Bronchial epithelial cell (primary cell): ENCODE results near the gene NOL4. TPM values are rescaled to one million over a fixed set of nuclear protein-coding genes. Genes with fewer than 3 reads are reported as not detected.
A peak's percentile ranks its signal among the peaks of the same experiment; 100 is the strongest.
"Not testable (repeated sequence)": the region's sequence is repeated elsewhere in the genome, so short reads cannot be mapped to it uniquely, and the experiment has no call there.

Source experiments
- DNase-seq: peaks from one replicate; pipeline ENCODE4 v3.0.0-alpha.2; 2010; ENCODE audit warnings: low read depth
- FAIRE-seq: peaks from 2 replicates; lab custom pipeline; 2011; peaks lifted over from hg19 to GRCh38; lab: Jason Lieb, UNC
- H3K27me3 ChIP-seq: 2 replicates; pipeline ENCODE4 v1.5.1; 2011; ENCODE audit warnings: low read length; ENCODE audit not compliant: control insufficient read depth, insufficient read depth
- H3K36me3 ChIP-seq: 2 replicates; pipeline ENCODE4 v1.5.1; 2011; ENCODE audit warnings: low read length; ENCODE audit not compliant: control insufficient read depth, insufficient read depth
- H3K4me3 ChIP-seq: 2 replicates; pipeline ENCODE4 v1.5.1; 2011; ENCODE audit warnings: mild to moderate bottlenecking, low read depth, low read length, control low read depth
- total RNA-seq: library from RNA; depleted of rRNA; stranded (reverse); fragments of >200 nt; gene quantifications from 2 replicates; pipeline ENCODE4 v1.2.1, GENCODE V29; 2014
- TF ChIP-seq, protein P1 (sequence below): IDR thresholded peaks from 2 replicates; pipeline ENCODE4 v1.5.1; 2011; ENCODE audit warnings: mild to moderate bottlenecking, moderate library complexity, low read length, control low read depth, inconsistent platforms; ENCODE audit not compliant: insufficient read depth, severe bottlenecking

NOL4 gene
- total RNA-seq: not detected in 2 replicates

DNA sequence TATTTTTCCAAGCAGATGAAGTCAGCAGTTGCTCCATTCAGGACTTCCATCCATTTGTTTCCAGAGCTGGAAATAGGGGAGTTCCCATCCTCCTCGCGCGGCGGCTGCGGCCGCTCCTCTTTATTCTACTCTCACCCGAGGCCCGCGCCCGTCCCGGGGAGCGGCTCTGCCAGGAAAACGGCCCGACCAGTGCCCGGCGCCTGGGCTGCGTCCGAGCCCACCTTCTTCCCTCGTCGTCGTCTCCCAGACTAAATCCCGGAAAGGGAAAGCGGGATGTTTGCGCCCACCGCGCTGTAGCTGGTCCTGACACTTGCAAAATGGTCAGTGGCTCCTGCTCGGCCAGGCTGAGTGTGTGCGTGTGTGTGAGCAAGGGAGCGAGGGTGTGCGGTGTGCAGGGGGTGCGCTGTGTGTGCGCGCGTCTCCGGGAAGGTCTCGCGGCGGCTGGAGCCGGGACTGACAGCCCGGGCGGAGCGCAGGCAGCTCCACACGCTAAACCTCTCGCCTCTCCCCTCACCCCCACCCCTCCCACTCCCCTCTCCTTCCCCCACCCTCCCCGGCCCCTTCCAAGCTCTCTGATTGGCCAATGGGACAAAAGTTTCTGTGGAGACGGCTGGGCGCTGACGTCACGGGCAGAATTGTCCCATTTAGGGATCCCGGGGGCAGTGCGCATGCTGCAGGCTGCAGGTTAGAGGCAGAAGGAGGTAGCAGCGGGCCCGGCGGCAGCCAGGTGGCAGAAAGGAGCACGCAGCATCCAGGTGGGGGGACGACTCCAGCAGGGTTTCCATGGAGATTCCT is at the start of gene NOL4:
Gene NOL4, minus strand, starts transcription at position 491 of the 795 bp plus-strand sequence. CDS start 1,660 bp downstream, outside the sequence.
- no peak for FAIRE-seq
- H3K27me3 ChIP-seq: peaks cover 28% of the 10 kb centered on the region

DNA sequence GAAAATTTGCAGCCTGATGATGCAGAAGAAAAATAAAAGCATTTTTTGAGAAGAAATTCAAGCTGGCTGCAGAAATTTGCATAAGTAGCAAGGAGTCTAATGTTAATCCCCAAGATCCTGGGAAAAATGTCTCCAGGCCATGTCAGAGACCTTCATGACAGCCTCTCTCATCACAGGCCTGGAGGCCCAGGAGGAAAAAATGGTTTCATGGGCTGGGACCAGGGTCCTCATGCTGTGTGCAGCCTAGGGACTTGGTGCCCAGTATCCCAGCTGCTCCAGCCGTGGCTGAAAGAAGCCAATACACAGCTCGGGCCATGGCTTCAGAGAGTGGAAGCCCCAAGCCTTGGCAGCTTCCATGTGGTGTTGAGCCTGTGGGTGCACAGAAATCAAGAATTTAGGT is 41.3 kb upstream of the NOL4 start:
- DNase-seq, FAIRE-seq, H3K27me3 ChIP-seq, H3K36me3 ChIP-seq, H3K4me3 ChIP-seq: not testable (repeated sequence)

More for the DNA sequence above, at the start of gene NOL4:
- Histone ChIP-seq H3K4me3 (peak within 1 kb of the TSS; percentile 31), H3K36me3 (no peaks in the 10 kb centered on the region)
- DNase-seq: peak; percentile 34
- TF ChIP-seq, protein P1, sequence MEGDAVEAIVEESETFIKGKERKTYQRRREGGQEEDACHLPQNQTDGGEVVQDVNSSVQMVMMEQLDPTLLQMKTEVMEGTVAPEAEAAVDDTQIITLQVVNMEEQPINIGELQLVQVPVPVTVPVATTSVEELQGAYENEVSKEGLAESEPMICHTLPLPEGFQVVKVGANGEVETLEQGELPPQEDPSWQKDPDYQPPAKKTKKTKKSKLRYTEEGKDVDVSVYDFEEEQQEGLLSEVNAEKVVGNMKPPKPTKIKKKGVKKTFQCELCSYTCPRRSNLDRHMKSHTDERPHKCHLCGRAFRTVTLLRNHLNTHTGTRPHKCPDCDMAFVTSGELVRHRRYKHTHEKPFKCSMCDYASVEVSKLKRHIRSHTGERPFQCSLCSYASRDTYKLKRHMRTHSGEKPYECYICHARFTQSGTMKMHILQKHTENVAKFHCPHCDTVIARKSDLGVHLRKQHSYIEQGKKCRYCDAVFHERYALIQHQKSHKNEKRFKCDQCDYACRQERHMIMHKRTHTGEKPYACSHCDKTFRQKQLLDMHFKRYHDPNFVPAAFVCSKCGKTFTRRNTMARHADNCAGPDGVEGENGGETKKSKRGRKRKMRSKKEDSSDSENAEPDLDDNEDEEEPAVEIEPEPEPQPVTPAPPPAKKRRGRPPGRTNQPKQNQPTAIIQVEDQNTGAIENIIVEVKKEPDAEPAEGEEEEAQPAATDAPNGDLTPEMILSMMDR: peak; percentile 72

DNA sequence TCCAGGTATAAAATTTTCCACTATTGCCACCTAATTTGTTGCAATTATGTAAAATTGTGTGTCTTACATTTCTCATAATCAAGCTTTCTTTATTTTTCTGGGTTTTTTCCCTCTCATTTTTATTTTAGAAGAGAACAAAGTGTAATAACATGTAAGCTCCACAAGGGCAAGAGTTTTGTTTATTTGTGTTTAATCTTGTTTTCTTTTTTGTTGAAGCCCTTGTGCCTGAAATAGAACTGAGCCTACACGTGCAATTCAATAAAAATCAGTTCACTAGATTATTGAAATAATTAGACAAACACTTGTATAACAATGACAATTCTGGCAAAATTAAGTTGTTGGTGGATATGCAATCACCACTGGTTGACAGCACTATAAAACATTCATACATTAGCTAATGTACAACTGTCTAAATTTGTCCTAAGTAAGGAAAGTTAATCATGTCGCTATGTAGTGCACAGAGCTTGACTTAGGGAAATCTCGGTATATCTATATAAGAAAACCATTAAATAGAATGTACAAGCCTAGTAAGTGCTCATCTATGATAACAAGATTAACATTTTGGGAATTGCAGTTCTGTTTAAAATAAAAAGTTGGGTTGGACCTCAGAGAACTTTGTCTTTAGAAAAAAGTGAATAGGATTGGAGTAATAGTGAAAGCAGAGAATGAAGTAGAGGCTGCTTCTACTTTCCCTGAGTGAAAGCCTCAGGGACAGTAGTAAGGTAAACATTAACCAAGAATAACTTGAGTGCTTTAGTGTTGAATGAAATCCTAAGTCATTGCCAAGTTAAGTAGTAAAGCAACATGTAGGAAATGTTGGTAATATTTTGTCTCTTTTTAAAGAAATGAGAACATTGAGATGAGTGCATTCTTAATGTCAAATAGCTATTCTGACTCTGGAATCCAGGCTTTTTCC is 37.4 kb upstream of the NOL4 start:
- FAIRE-seq: no peak

DNA sequence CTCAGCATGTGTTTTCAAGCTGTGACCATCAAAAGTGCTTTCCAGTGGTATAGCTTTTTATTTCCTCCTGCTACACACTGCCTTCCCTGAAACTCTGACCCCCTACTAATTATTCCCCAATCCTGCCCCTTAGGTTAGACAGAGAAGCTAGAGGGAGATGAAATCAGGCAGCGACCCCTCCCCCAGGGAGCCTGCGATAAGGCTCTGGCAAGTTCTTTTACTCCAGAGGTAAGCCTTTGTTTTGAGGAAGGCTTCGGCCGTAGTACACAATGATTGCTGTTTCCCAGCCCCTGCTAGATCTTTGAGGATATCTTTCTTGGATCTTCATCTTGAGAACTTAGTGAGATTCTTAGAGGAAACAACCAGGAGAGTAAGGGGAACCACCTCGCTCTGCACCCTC is 33.5 kb upstream of the NOL4 start:
- H3K4me3 ChIP-seq: no peak overlapping the region
- TF ChIP-seq, protein P1: no peak
- H3K36me3 ChIP-seq: no peaks in the 10 kb centered on the region
- DNase-seq: no peak
- no peaks in the 10 kb centered on the region for H3K27me3 ChIP-seq
- FAIRE-seq: no peak

More for the DNA sequence above, 37.4 kb upstream of the NOL4 start:
- Histone ChIP-seq H3K36me3 (no peaks in the 10 kb centered on the region), H3K4me3 (no peak overlapping the region), H3K27me3 (no peaks in the 10 kb centered on the region)
- DNase-seq: no peak
- TF ChIP-seq, protein P1: no peak

GRCh38 chr18:34251919-34252318 is 27.2 kb upstream of the NOL4 start:
- DNase-seq (no peak), FAIRE-seq (no peak)
- Histone ChIP-seq H3K4me3 (no peak overlapping the region), H3K36me3 (no peaks in the 10 kb centered on the region), H3K27me3 (no peaks in the 10 kb centered on the region)
- TF ChIP-seq, protein P1: no peak

DNA sequence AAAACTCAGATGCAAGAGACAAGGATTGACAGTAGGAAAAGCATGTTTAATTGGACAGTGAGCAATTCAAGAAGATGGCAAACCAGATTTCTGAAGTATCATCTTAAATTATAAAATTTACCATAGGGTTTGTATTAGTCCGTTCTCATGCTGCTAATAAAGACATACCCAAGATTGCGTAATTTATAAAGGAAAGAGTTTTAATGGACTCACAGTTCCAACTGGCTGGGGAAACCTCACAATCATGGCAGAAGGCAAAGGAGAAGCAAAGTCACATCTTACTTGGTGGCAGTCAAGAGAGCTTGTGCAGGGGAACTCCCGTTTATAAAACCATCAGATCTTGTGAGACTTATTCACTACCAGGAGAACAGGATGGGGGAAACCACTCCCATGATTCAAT is 24.0 kb upstream of the NOL4 start:
- TF ChIP-seq, protein P1: no peak
- Histone ChIP-seq H3K36me3 (no peaks in the 10 kb centered on the region), H3K4me3 (no peak overlapping the region), H3K27me3 (no peaks in the 10 kb centered on the region)
- no peak for FAIRE-seq
- DNase-seq: no peak
